Prostate gland (tissue), 2 donors: ENCODE data around the gene ERP27.

Experiments
- CTCF ChIP-seq, 4 experiments: fragments of 200-600 bp in 2 of 4; fragments of 450-650 bp in 2 of 4; sonication (generic) in 2 of 4; IDR thresholded peaks; 1 replicate in 3 of 4; 2 replicates in 1 of 4; pipeline ENCODE4 v1.5.1; 2016 to 2019; ENCODE audit warnings: antibody characterized with exemption in 4 of 4, mild to moderate bottlenecking in 2 of 4, moderate library complexity in 2 of 4
- POLR2AphosphoS5 ChIP-seq: sonication (generic); formaldehyde crosslinking; IDR thresholded peaks from one replicate; pipeline ENCODE4 v1.6.1; 2017; ENCODE audit warnings: antibody characterized with exemption

GRCh38 chr12:14941369-14941768 is 3.0 kb upstream of the ERP27 start:
- TF ChIP-seq CTCF (IDR thresholded peaks at IDR 0.05) (no peak), POLR2AphosphoS5 (no peak)
